ENCODE data around the gene DESI2.

DESI2 gene

DNA sequence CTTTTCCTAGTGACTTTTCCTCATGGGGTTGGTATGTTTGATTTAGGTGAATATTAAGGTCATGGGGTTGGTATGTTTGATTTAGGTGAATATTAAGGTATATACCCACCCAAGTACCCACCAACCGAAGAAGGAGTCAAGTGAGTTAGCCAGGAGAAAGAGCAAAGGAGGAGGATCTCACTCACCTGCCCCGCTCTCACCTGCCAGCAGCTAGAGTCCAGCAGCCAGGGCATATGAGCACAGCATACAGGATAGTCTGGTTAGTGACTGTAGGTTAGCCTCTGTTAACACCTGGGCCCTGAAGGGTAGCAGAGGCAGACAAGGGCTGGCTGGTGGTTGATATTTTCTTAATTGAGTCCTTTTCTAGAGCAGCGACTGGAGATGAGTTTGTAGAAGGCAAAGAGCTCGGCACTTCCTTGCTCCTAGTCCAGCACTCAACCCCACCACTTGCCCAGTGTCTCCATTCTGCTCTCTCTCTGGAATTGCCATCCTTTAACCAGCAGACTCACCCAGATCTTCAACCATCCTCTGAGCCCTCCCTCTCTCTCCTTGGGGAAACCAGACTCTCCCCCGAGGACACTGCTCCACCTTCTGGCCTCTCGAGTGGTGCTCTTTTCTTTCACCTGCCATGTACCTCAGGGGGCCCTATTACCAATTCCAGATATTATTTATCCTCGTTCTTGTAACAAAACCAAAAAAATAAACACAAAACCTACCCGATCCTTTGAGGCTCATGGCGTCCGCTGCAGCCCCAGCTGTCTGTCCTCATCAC is 16.3 kb upstream of the DESI2 start:
- no peak overlapping the region for H3K9ac ChIP-seq (ENCODE audit: low read depth in 1 of 2, low read length in 2 of 2)
- H3K4me1 ChIP-seq (ENCODE audit: control insufficient read depth in 1 of 2, insufficient read depth in 2 of 2, low read length in 2 of 2) = no peaks in the 10 kb centered on the region
- no peak overlapping the region for H3K4me3 ChIP-seq (ENCODE audit: low read depth in 1 of 2, low read length in 2 of 2)
- H3K27ac ChIP-seq (ENCODE audit: low read depth, low read length) = no peak overlapping the region
- H3K36me3 ChIP-seq (ENCODE audit: control insufficient read depth in 1 of 2, insufficient read depth in 2 of 2, low read length in 2 of 2) = no peaks in the 10 kb centered on the region
- no peaks in the 10 kb centered on the region for H3K9me3 ChIP-seq (ENCODE audit: control insufficient read depth in 1 of 2, low read length in 2 of 2)
- no peaks in the 10 kb centered on the region for H3K27me3 ChIP-seq (ENCODE audit: control insufficient read depth in 1 of 2, insufficient read depth in 2 of 2, low read length in 2 of 2)

DNA sequence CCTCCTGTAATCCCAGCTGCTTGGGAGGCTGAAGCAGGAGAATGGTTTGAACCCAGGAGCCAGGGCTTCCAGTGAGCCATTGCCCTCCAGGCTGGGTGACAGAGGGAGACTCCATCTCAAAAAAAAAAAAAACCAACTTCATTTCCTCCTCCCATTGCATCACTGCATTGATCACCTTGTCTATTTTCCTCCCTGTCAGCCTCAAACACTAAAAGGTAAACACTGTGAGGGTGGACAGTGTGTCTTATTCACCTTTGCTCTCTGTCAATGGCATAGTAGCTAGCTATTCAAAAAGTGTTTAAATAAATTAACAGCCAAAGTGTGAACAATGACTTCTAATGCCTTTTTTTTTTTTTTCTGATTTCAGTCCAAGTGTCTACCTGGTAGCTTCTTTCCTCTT is 13.4 kb upstream of the DESI2 start:
- Histone ChIP-seq H3K9me3 (ENCODE audit: control insufficient read depth in 1 of 2, low read length in 2 of 2) (no peaks in the 10 kb centered on the region), H3K4me3 (ENCODE audit: low read depth in 1 of 2, low read length in 2 of 2) (no peak overlapping the region), H3K36me3 (ENCODE audit: control insufficient read depth in 1 of 2, insufficient read depth in 2 of 2, low read length in 2 of 2) (no peaks in the 10 kb centered on the region), H3K9ac (ENCODE audit: low read depth in 1 of 2, low read length in 2 of 2) (no peak overlapping the region), H3K4me1 (ENCODE audit: control insufficient read depth in 1 of 2, insufficient read depth in 2 of 2, low read length in 2 of 2) (no peaks in the 10 kb centered on the region), H3K27ac (ENCODE audit: low read depth, low read length) (no peak overlapping the region), H3K27me3 (ENCODE audit: control insufficient read depth in 1 of 2, insufficient read depth in 2 of 2, low read length in 2 of 2) (no peaks in the 10 kb centered on the region)

DNA sequence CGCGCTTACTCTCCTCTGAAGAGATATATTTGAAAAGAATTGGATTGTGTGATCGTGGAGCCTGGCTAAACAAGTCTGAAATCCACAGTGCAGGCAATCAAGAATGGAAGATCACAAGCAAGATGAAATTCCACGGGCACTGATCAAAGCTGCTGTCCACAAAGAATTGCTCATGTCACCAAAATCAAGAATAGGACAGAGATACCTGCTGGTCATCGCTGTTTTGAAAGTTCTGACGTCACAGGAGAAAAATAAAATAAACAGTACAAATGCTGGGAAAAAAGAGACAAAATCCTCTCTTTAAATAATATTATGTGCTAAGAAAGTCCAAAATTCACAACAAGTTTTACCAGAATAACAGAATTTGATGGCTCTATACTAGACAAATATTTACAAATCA is 12.0 kb upstream of the DESI2 start:
- Histone ChIP-seq H3K9me3 (ENCODE audit: control insufficient read depth in 1 of 2, low read length in 2 of 2) (no peaks in the 10 kb centered on the region), H3K9ac (ENCODE audit: low read depth in 1 of 2, low read length in 2 of 2) (no peak overlapping the region), H3K27ac (ENCODE audit: low read depth, low read length) (no peak overlapping the region), H3K4me3 (ENCODE audit: low read depth in 1 of 2, low read length in 2 of 2) (no peak overlapping the region), H3K36me3 (ENCODE audit: control insufficient read depth in 1 of 2, insufficient read depth in 2 of 2, low read length in 2 of 2) (no peaks in the 10 kb centered on the region), H3K27me3 (ENCODE audit: control insufficient read depth in 1 of 2, insufficient read depth in 2 of 2, low read length in 2 of 2) (no peaks in the 10 kb centered on the region), H3K4me1 (ENCODE audit: control insufficient read depth in 1 of 2, insufficient read depth in 2 of 2, low read length in 2 of 2) (no peaks in the 10 kb centered on the region)

DNA sequence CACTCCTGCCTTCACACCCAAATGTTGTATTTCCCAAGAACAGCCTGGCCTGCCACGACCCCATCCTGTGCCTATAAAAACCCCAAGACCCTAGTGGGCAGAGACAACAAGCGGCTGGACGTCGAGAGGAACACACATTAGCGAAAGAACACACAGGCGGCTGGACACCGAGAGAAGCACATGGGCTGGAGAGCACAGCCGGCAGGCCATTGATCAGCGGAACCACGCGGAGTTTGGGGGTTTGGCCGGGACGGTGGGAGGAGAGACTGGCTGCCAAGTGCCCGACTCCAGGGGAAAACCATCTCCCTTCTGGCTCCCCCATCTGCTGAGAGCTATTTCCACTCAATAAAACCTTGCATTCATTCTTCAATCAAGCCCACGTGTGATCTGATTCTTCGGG is 10.4 kb upstream of the DESI2 start:
- H3K9ac ChIP-seq (ENCODE audit: low read depth in 1 of 2, low read length in 2 of 2) = no peak overlapping the region
- no peaks in the 10 kb centered on the region for H3K9me3 ChIP-seq (ENCODE audit: control insufficient read depth in 1 of 2, low read length in 2 of 2)
- H3K36me3 ChIP-seq (ENCODE audit: control insufficient read depth in 1 of 2, insufficient read depth in 2 of 2, low read length in 2 of 2) = no peaks in the 10 kb centered on the region
- H3K4me1 ChIP-seq (ENCODE audit: control insufficient read depth in 1 of 2, insufficient read depth in 2 of 2, low read length in 2 of 2) = no peaks in the 10 kb centered on the region
- no peak overlapping the region for H3K27ac ChIP-seq (ENCODE audit: low read depth, low read length)
- H3K27me3 ChIP-seq (ENCODE audit: control insufficient read depth in 1 of 2, insufficient read depth in 2 of 2, low read length in 2 of 2) = no peaks in the 10 kb centered on the region
- H3K4me3 ChIP-seq (ENCODE audit: low read depth in 1 of 2, low read length in 2 of 2) = no peak overlapping the region

DNA sequence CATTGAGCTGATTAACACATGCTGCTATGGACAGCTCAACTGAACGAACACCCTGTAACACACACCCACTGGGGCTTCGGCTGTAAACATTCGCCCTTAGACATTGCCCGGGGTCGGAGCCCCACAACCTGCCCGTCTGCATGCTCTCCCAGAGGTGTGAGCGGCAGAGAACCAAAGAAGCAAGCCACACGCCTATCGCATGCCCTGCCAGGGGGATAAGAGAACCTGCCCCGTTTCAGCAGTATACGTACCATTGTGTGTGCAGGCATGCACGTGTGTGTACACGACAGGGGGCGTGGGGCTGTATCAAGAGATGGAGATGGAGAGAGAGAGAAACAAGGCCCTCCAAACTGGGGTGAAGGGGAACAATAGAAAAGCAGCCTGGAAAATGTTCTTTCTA is 9.9 kb upstream of the DESI2 start:
- H3K9me3 ChIP-seq (ENCODE audit: control insufficient read depth in 1 of 2, low read length in 2 of 2) = no peaks in the 10 kb centered on the region
- H3K4me3 ChIP-seq (ENCODE audit: low read depth in 1 of 2, low read length in 2 of 2) = no peak overlapping the region
- H3K27ac ChIP-seq (ENCODE audit: low read depth, low read length) = no peak overlapping the region
- H3K4me1 ChIP-seq (ENCODE audit: control insufficient read depth in 1 of 2, insufficient read depth in 2 of 2, low read length in 2 of 2) = no peaks in the 10 kb centered on the region
- H3K9ac ChIP-seq (ENCODE audit: low read depth in 1 of 2, low read length in 2 of 2) = no peak overlapping the region
- H3K36me3 ChIP-seq (ENCODE audit: control insufficient read depth in 1 of 2, insufficient read depth in 2 of 2, low read length in 2 of 2) = no peaks in the 10 kb centered on the region
- H3K27me3 ChIP-seq (ENCODE audit: control insufficient read depth in 1 of 2, insufficient read depth in 2 of 2, low read length in 2 of 2) = no peaks in the 10 kb centered on the region

DNA sequence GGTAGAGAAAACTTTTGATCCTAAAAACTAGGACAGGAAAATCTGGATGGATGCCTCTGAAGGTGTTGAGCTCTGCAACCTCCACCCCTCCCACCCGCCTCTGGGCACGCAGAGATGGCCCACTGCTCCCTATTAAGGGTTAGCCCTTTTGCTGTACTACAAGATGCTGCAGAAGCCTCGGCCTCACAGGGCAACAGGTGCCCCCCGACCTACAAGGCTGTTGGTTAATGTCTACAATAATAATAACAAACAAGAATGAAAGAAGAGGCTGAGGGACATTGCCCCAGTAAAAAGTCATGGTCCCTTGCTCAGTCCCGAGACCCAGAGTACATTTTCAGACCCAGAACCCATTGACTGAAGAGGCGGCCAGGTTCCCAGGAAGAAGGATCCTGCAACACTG is 7.5 kb upstream of the DESI2 start:
- no peaks in the 10 kb centered on the region for H3K27me3 ChIP-seq (ENCODE audit: control insufficient read depth in 1 of 2, insufficient read depth in 2 of 2, low read length in 2 of 2)
- no peaks in the 10 kb centered on the region for H3K36me3 ChIP-seq (ENCODE audit: control insufficient read depth in 1 of 2, insufficient read depth in 2 of 2, low read length in 2 of 2)
- no peak overlapping the region for H3K9ac ChIP-seq (ENCODE audit: low read depth in 1 of 2, low read length in 2 of 2)
- H3K4me3 ChIP-seq (ENCODE audit: low read depth in 1 of 2, low read length in 2 of 2) = no peak overlapping the region
- no peak overlapping the region for H3K27ac ChIP-seq (ENCODE audit: low read depth, low read length)
- H3K9me3 ChIP-seq (ENCODE audit: control insufficient read depth in 1 of 2, low read length in 2 of 2) = no peaks in the 10 kb centered on the region
- no peaks in the 10 kb centered on the region for H3K4me1 ChIP-seq (ENCODE audit: control insufficient read depth in 1 of 2, insufficient read depth in 2 of 2, low read length in 2 of 2)

DNA sequence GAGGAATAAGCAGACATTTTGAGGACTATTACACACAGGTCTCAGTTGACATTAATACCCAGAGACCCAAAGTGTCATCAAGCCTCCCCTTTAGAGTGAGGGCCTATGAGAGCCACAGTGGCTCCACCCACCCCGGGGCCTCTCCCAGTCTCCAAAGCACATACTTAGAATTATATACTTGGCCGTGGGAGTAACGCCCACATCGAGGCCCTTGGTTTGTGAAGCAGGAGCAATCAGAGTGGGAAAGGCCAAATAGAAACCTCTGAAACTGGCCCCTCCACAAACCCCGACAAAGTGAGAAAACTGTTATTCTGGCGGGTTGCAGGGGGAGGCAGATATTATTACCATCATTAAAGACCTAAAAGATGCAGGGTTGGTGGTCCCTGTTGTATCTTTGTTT is 7.0 kb upstream of the DESI2 start:
- Histone ChIP-seq H3K36me3 (ENCODE audit: control insufficient read depth in 1 of 2, insufficient read depth in 2 of 2, low read length in 2 of 2) (no peaks in the 10 kb centered on the region), H3K9me3 (ENCODE audit: control insufficient read depth in 1 of 2, low read length in 2 of 2) (no peaks in the 10 kb centered on the region), H3K27ac (ENCODE audit: low read depth, low read length) (no peak overlapping the region), H3K27me3 (ENCODE audit: control insufficient read depth in 1 of 2, insufficient read depth in 2 of 2, low read length in 2 of 2) (no peaks in the 10 kb centered on the region), H3K9ac (ENCODE audit: low read depth in 1 of 2, low read length in 2 of 2) (no peak overlapping the region), H3K4me3 (ENCODE audit: low read depth in 1 of 2, low read length in 2 of 2) (no peak overlapping the region), H3K4me1 (ENCODE audit: control insufficient read depth in 1 of 2, insufficient read depth in 2 of 2, low read length in 2 of 2) (no peaks in the 10 kb centered on the region)

DNA sequence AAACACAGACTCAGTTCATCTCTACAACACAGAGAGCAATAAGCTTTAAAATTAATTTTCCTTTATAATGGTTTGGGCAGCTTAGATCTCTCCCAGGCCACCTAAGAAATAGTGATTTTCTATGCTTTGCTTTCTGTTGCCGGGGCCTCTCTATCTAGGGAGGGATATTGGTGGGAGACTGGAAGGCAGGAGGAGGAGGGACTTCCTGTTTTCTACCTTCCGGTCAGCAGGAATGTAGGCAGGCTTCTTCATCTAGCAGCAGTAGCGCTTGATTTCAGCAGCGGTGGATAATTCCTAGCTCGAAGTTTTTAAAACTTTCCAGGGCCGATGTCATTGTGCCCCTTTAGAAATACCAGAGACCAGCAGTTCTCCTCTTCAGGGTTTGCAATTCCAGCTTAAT is 5.1 kb upstream of the DESI2 start:
- H3K9ac ChIP-seq (ENCODE audit: low read depth in 1 of 2, low read length in 2 of 2) = no peak overlapping the region

DNA sequence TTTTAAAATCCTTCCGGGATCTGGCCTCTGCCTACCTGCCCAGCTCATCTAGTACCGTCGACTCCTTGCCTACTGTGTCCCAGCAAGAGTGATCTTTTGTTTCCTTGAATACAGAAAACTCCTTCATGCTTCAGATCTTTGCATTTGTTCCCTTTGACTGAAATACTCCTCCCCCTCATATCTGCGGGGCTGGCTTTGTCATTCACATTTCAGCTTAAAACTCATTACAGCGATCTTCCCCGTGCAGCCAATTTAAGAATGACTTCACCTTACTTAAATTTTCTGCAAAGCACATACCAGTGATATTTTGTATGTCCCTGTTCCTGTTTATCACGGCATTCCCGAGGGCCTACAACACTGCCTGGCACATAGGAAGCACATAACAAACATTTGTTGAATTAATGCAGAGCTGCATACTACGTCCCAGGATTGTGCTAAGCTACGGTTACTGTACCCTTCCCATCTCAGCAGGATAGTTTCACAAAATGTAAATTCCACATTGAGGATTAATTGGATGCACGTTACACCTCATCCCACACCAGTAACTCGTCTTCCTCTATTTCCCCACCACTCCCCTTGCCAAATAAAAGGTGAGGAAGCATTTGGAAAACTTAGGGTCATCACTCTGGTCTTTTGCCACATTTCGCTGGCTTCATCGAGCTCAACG is 837 bp upstream of the DESI2 start:
- H3K9me3 ChIP-seq (ENCODE audit: control insufficient read depth in 1 of 2, low read length in 2 of 2) = no peaks in the 10 kb centered on the region
- peaks cover 24 to 32% of the 10 kb centered on the region in 2 donors for H3K4me1 ChIP-seq (ENCODE audit: control insufficient read depth in 1 of 2, insufficient read depth in 2 of 2, low read length in 2 of 2)
- peak overlapping the region in 1 of 2 donors; percentile 76 for H3K9ac ChIP-seq (ENCODE audit: low read depth in 1 of 2, low read length in 2 of 2)
- peak overlapping the region; percentile 63 to 78 for H3K4me3 ChIP-seq (ENCODE audit: low read depth in 1 of 2, low read length in 2 of 2)
- H3K36me3 ChIP-seq (ENCODE audit: control insufficient read depth in 1 of 2, insufficient read depth in 2 of 2, low read length in 2 of 2) = no peaks in the 10 kb centered on the region
- no peaks in the 10 kb centered on the region for H3K27me3 ChIP-seq (ENCODE audit: control insufficient read depth in 1 of 2, insufficient read depth in 2 of 2, low read length in 2 of 2)
- no peak overlapping the region for H3K27ac ChIP-seq (ENCODE audit: low read depth, low read length)

More for the DNA sequence above, 5.1 kb upstream of the DESI2 start:
- H3K4me1 ChIP-seq (ENCODE audit: control insufficient read depth in 1 of 2, insufficient read depth in 2 of 2, low read length in 2 of 2) = peaks cover 4 to 6% of the 10 kb centered on the region in 2 donors
- H3K36me3 ChIP-seq (ENCODE audit: control insufficient read depth in 1 of 2, insufficient read depth in 2 of 2, low read length in 2 of 2) = no peaks in the 10 kb centered on the region
- H3K9me3 ChIP-seq (ENCODE audit: control insufficient read depth in 1 of 2, low read length in 2 of 2) = no peaks in the 10 kb centered on the region
- H3K27ac ChIP-seq (ENCODE audit: low read depth, low read length) = no peak overlapping the region
- H3K27me3 ChIP-seq (ENCODE audit: control insufficient read depth in 1 of 2, insufficient read depth in 2 of 2, low read length in 2 of 2) = no peaks in the 10 kb centered on the region
- H3K4me3 ChIP-seq (ENCODE audit: low read depth in 1 of 2, low read length in 2 of 2) = no peak overlapping the region

DNA sequence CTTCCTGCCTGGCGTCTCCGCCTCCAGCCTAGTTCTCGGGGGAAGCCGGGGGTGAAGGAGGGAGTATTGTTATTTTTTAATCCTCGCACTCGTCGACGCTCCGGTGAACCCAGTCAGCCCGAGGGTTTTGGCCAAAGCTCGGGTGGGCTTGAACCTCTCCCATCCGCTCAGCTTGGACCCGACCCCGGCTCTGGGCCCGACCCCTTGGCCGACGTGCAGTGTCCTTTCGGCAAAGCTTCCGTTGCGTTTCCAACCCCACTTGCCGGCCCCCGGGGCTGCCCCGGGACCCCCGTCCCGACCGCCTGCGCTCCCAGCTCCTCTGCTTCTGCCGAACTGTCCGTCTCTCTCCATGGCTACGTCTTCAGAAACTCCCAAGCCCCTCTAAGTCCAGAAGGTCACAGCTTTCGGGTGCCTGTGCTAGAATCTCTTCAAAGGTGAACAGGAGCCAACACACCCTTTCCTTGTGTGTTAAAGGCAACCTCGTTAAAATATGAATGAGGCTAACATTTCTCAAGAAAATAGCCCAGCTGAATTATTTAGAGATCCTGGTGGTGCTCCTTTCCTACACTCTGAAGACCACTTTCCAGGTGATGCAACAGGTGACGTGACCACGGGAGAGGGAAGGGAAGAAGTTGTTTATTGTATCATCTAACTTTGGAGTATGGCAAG is 647 bp downstream of the DESI2 start:
- H3K36me3 ChIP-seq (ENCODE audit: control insufficient read depth in 1 of 2, insufficient read depth in 2 of 2, low read length in 2 of 2) = no peaks in the 10 kb centered on the region
- peak overlapping the region; percentile 87 to 88 for H3K4me3 ChIP-seq (ENCODE audit: low read depth in 1 of 2, low read length in 2 of 2)
- H3K27ac ChIP-seq (ENCODE audit: low read depth, low read length) = peak overlapping the region; percentile 86
- H3K4me1 ChIP-seq (ENCODE audit: control insufficient read depth in 1 of 2, insufficient read depth in 2 of 2, low read length in 2 of 2) = peaks cover 30 to 39% of the 10 kb centered on the region in 2 donors
- peak overlapping the region; percentile 91 for H3K9ac ChIP-seq (ENCODE audit: low read depth in 1 of 2, low read length in 2 of 2)
- H3K27me3 ChIP-seq (ENCODE audit: control insufficient read depth in 1 of 2, insufficient read depth in 2 of 2, low read length in 2 of 2) = no peaks in the 10 kb centered on the region
- no peaks in the 10 kb centered on the region for H3K9me3 ChIP-seq (ENCODE audit: control insufficient read depth in 1 of 2, low read length in 2 of 2)
